WTC11 (cell line): ENCODE data around the gene PLCG2. TPM values are rescaled to one million over a fixed set of nuclear protein-coding genes. Genes with fewer than 3 reads are reported as not detected.

Experiments used
- ATAC-seq: fragments of 200-7000 bp; cut with Tn5 transposase; 2 replicates; pipeline ENCODE4 v1.10.0; 2021; ENCODE audit warnings: mild to moderate bottlenecking, moderate library complexity
- CTCF ChIA-PET: fragments of 300-600 bp; sonication (Branson Sonifier 250); formaldehyde crosslinking; loops from one replicate; lab custom pipeline; 2021; ENCODE audit warnings: antibody characterized with exemption; lab: Charles Lee
- POLR2A ChIA-PET: fragments of 350-600 bp; sonication (Branson Sonifier 250); formaldehyde crosslinking; loops from one replicate; lab custom pipeline; 2021; ENCODE audit warnings: antibody characterized with exemption; lab: Charles Lee
- DNase-seq: peaks from one replicate; pipeline ENCODE4 v3.0.0; 2021; ENCODE audit warnings: low spot score
- H3K27ac Mint-ChIP-seq: 2 replicates; pipeline ENCODE4 v1.8.0; 2021; ENCODE audit warnings: mixed read lengths
- H3K27me3 Mint-ChIP-seq: 2 replicates; pipeline ENCODE4 v1.8.0; 2021; ENCODE audit warnings: low read depth, mild to moderate bottlenecking, moderate library complexity, mixed read lengths
- H3K36me3 Mint-ChIP-seq: 2 replicates; pipeline ENCODE4 v1.8.0; 2021; ENCODE audit warnings: mixed read lengths
- H3K4me1 Mint-ChIP-seq: 2 replicates; pipeline ENCODE4 v1.8.0; 2022; ENCODE audit warnings: mixed read lengths
- H3K4me3 Mint-ChIP-seq: 2 replicates; pipeline ENCODE4 v1.8.0; 2021; ENCODE audit warnings: mild to moderate bottlenecking, moderate library complexity, mixed read lengths
- H3K9me3 Mint-ChIP-seq: 2 replicates; pipeline ENCODE4 v1.8.0; 2021; ENCODE audit warnings: mixed read lengths
- GRHL2 ChIP-seq: fragments of 250-450 bp; sonication (Bioruptor Pico); IDR thresholded peaks from 2 replicates; pipeline ENCODE4 v1.8.0; 2022; ENCODE audit warnings: mild to moderate bottlenecking, moderate library complexity; ENCODE audit not compliant: insufficient replicate concordance, severe bottlenecking
- GTF2I ChIP-seq: fragments of 250-450 bp; sonication (Bioruptor Pico); conservative IDR thresholded peaks from 2 replicates; pipeline ENCODE4 v1.4.0; 2021; ENCODE audit warnings: mild to moderate bottlenecking
- TEAD4 ChIP-seq: sonication (generic); formaldehyde crosslinking; IDR thresholded peaks from 2 replicates; pipeline ENCODE4 v1.8.0; 2022; ENCODE audit warnings: mild to moderate bottlenecking, missing genetic modification reagents
- ZBTB21 ChIP-seq: sonication (generic); formaldehyde crosslinking; IDR thresholded peaks from 2 replicates; pipeline ENCODE4 v1.8.1; 2023; ENCODE audit warnings: mild to moderate bottlenecking, missing genetic modification reagents, borderline replicate concordance
- ZNF317 ChIP-seq: sonication (generic); formaldehyde crosslinking; IDR thresholded peaks from 2 replicates; pipeline ENCODE4 v1.8.1; 2023; ENCODE audit warnings: low read depth, mild to moderate bottlenecking, moderate library complexity, missing genetic modification reagents, borderline replicate concordance
- total RNA-seq: library from RNA; stranded (reverse); gene quantifications from 3 replicates; pipeline ENCODE4 v1.2.3, GENCODE V29; 2021
- TF ChIP-seq, protein P1 (sequence below): fragments of 200-600 bp; IDR thresholded peaks from 2 replicates; pipeline ENCODE4 v1.8.0; 2022; ENCODE audit warnings: antibody characterized with exemption
- TF ChIP-seq, protein P2 (sequence below): fragments of 250-450 bp; sonication (Bioruptor Pico); conservative IDR thresholded peaks from 2 replicates; pipeline ENCODE4 v1.9.0; 2021; ENCODE audit warnings: mild to moderate bottlenecking
- TF ChIP-seq, protein P3 (sequence below): sonication (generic); formaldehyde crosslinking; IDR thresholded peaks from 2 replicates; pipeline ENCODE4 v1.8.1; 2023; ENCODE audit warnings: mild to moderate bottlenecking, missing genetic modification reagents, moderate library complexity
- TF ChIP-seq, protein P4 (sequence below): sonication (generic); formaldehyde crosslinking; IDR thresholded peaks from 2 replicates; pipeline ENCODE4 v1.8.1; 2023; ENCODE audit warnings: mild to moderate bottlenecking, missing genetic modification reagents, borderline replicate concordance
- TF ChIP-seq, protein P5 (sequence below): sonication (generic); formaldehyde crosslinking; IDR thresholded peaks from 2 replicates; pipeline ENCODE4 v1.8.1; 2022; ENCODE audit warnings: missing genetic modification reagents, borderline replicate concordance
- TF ChIP-seq, protein P6 (sequence below): sonication (generic); formaldehyde crosslinking; IDR thresholded peaks from 2 replicates; pipeline ENCODE4 v1.8.0; 2022; ENCODE audit warnings: mild to moderate bottlenecking, missing genetic modification reagents
- TF ChIP-seq, protein P7 (sequence below): sonication (generic); formaldehyde crosslinking; IDR thresholded peaks from 2 replicates; pipeline ENCODE4 v1.8.1; 2023; ENCODE audit warnings: mild to moderate bottlenecking, missing genetic modification reagents
- TF ChIP-seq, protein P8 (sequence below): sonication (generic); formaldehyde crosslinking; conservative IDR thresholded peaks from 2 replicates; pipeline ENCODE4 v1.8.1; 2023; ENCODE audit warnings: mild to moderate bottlenecking, low read depth, missing genetic modification reagents, moderate library complexity
- TF ChIP-seq, protein P9 (sequence below): sonication (generic); formaldehyde crosslinking; IDR thresholded peaks from 2 replicates; pipeline ENCODE4 v1.8.0; 2022; ENCODE audit warnings: mild to moderate bottlenecking, missing genetic modification reagents

Gene PLCG2
- total RNA-seq, 1 experiment from 2014 or later: 7.0 TPM

DNA sequence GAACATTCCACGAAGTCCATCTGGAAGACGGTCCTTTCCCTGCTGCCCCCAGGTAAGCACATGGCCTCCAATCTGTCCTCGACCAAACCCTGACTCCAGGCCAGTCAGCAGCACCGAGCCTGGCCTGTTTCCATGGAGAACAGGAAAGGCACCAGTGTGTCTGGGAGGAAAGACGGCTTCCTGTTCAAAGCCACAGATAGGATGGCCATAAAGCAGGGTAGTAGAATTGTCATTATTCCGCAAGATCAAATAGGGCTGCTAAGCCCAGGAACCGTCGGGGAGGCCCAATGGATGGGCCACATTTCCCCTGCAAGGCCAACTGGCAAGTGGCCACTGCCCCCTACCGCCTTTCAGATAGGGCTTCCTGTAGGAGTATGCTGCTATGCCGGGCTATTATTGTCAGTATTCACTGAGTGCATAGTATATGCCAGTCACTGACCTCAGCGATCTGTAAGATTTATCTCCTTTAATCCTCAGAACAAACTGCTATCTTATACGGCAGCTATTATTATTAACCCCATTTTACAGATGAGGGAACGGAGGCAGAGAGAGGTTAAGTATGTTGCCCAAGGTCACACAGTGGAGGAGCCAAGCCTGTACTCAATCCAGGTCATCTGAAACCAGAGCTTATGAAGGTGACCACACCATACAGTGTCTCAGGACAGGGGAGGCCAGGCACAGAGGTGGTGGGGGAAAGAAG, 23.0 kb upstream of the PLCG2 start (continued):
- TF ChIP-seq, protein P1, sequence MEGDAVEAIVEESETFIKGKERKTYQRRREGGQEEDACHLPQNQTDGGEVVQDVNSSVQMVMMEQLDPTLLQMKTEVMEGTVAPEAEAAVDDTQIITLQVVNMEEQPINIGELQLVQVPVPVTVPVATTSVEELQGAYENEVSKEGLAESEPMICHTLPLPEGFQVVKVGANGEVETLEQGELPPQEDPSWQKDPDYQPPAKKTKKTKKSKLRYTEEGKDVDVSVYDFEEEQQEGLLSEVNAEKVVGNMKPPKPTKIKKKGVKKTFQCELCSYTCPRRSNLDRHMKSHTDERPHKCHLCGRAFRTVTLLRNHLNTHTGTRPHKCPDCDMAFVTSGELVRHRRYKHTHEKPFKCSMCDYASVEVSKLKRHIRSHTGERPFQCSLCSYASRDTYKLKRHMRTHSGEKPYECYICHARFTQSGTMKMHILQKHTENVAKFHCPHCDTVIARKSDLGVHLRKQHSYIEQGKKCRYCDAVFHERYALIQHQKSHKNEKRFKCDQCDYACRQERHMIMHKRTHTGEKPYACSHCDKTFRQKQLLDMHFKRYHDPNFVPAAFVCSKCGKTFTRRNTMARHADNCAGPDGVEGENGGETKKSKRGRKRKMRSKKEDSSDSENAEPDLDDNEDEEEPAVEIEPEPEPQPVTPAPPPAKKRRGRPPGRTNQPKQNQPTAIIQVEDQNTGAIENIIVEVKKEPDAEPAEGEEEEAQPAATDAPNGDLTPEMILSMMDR: no peak
- TF ChIP-seq, protein P2, sequence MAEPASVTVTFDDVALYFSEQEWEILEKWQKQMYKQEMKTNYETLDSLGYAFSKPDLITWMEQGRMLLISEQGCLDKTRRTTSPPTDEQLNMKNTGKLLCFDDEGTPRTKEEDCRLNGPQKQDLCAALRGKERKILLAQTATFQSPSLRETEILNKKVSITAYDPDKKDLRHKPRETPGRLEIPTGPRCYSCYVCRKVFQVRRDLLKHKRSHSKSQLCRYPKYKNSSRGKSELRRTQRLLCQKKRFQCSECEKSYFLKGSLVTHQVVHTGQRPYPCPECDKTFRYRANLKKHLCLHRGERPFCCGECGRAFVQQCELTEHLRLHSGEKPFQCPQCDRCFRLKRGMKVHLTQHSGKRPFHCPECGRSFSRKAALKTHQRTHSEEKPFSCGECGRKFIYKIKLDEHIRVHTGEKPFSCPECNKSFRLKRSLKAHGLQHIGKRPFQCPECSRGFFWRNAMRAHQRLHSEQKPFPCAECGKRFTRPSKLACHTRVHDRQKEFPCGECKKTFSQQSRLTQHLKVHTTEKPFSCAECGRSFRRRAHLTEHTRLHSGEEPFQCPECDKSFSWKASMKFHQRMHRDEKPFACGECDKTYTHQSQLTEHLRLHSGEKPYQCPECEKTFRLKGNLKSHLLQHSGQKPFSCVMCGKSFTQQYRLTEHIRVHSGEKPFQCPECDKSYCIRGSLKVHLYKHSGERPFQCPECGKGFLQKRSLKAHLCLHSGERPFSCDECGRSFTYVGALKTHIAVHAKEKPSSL: no peak
- TF ChIP-seq TEAD4 (CRISPR knock-in tag): no peak
- TF ChIP-seq, protein P3, sequence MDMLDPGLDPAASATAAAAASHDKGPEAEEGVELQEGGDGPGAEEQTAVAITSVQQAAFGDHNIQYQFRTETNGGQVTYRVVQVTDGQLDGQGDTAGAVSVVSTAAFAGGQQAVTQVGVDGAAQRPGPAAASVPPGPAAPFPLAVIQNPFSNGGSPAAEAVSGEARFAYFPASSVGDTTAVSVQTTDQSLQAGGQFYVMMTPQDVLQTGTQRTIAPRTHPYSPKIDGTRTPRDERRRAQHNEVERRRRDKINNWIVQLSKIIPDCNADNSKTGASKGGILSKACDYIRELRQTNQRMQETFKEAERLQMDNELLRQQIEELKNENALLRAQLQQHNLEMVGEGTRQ (CRISPR knock-in tag): no peak
- TF ChIP-seq, protein P4, sequence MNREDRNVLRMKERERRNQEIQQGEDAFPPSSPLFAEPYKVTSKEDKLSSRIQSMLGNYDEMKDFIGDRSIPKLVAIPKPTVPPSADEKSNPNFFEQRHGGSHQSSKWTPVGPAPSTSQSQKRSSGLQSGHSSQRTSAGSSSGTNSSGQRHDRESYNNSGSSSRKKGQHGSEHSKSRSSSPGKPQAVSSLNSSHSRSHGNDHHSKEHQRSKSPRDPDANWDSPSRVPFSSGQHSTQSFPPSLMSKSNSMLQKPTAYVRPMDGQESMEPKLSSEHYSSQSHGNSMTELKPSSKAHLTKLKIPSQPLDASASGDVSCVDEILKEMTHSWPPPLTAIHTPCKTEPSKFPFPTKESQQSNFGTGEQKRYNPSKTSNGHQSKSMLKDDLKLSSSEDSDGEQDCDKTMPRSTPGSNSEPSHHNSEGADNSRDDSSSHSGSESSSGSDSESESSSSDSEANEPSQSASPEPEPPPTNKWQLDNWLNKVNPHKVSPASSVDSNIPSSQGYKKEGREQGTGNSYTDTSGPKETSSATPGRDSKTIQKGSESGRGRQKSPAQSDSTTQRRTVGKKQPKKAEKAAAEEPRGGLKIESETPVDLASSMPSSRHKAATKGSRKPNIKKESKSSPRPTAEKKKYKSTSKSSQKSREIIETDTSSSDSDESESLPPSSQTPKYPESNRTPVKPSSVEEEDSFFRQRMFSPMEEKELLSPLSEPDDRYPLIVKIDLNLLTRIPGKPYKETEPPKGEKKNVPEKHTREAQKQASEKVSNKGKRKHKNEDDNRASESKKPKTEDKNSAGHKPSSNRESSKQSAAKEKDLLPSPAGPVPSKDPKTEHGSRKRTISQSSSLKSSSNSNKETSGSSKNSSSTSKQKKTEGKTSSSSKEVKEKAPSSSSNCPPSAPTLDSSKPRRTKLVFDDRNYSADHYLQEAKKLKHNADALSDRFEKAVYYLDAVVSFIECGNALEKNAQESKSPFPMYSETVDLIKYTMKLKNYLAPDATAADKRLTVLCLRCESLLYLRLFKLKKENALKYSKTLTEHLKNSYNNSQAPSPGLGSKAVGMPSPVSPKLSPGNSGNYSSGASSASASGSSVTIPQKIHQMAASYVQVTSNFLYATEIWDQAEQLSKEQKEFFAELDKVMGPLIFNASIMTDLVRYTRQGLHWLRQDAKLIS (CRISPR knock-in tag): no peak
- TF ChIP-seq, all 79 proteins: peak for 0

DNA sequence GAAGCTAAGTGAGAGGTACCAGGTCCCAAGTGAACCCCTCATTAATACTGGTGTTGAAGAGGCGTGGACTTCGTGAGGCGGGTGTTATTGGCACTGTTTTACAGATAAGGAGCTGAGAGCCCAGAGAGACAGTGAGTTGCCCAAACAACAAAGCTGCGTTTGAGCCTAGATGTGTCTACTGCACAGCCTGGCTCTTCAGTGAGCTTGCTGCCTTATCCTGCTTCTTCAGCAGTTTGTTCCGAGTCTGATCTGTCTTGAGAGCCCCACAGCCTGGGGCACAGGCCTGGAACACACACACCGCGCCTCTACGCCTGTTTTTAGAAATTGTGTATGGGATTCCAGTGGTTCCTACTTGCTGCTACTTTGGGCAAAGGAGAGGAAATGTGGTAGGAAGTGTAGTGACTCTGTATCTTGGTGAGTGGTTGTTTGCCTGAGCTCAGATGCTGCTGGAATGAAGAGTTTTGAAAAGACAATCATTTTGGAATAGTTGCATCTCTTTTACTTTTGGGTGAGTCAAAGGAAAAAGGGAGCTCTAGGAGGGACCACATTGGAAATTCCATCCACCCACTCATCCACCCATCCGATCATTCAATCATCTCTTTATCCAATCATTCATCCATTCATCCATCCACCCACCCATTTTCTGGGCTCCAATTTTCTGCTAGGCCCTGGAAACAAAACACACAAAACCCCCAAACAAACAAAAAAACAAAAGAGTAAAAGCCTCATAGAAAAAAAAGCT, 22.3 kb upstream of the PLCG2 start:
- no peak for ATAC-seq
- TF ChIP-seq ZNF317 (CRISPR knock-in tag) (no peak), ZBTB21 (CRISPR knock-in tag) (no peak), GTF2I (no peak), TEAD4 (CRISPR knock-in tag) (no peak), GRHL2 (CRISPR knock-in tag) (no peak)
- TF ChIP-seq, protein P5, sequence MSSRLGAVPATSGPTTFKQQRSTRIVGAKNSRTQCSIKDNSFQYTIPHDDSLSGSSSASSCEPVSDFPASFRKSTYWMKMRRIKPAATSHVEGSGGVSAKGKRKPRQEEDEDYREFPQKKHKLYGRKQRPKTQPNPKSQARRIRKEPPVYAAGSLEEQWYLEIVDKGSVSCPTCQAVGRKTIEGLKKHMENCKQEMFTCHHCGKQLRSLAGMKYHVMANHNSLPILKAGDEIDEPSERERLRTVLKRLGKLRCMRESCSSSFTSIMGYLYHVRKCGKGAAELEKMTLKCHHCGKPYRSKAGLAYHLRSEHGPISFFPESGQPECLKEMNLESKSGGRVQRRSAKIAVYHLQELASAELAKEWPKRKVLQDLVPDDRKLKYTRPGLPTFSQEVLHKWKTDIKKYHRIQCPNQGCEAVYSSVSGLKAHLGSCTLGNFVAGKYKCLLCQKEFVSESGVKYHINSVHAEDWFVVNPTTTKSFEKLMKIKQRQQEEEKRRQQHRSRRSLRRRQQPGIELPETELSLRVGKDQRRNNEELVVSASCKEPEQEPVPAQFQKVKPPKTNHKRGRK (CRISPR knock-in tag): no peak
- TF ChIP-seq, protein P6, sequence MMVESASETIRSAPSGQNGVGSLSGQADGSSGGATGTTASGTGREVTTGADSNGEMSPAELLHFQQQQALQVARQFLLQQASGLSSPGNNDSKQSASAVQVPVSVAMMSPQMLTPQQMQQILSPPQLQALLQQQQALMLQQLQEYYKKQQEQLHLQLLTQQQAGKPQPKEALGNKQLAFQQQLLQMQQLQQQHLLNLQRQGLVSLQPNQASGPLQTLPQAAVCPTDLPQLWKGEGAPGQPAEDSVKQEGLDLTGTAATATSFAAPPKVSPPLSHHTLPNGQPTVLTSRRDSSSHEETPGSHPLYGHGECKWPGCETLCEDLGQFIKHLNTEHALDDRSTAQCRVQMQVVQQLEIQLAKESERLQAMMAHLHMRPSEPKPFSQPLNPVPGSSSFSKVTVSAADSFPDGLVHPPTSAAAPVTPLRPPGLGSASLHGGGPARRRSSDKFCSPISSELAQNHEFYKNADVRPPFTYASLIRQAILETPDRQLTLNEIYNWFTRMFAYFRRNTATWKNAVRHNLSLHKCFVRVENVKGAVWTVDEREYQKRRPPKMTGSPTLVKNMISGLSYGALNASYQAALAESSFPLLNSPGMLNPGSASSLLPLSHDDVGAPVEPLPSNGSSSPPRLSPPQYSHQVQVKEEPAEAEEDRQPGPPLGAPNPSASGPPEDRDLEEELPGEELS (CRISPR knock-in tag): no peak
- TF ChIP-seq, protein P7, sequence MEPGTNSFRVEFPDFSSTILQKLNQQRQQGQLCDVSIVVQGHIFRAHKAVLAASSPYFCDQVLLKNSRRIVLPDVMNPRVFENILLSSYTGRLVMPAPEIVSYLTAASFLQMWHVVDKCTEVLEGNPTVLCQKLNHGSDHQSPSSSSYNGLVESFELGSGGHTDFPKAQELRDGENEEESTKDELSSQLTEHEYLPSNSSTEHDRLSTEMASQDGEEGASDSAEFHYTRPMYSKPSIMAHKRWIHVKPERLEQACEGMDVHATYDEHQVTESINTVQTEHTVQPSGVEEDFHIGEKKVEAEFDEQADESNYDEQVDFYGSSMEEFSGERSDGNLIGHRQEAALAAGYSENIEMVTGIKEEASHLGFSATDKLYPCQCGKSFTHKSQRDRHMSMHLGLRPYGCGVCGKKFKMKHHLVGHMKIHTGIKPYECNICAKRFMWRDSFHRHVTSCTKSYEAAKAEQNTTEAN (CRISPR knock-in tag): no peak
- TF ChIP-seq, protein P8, sequence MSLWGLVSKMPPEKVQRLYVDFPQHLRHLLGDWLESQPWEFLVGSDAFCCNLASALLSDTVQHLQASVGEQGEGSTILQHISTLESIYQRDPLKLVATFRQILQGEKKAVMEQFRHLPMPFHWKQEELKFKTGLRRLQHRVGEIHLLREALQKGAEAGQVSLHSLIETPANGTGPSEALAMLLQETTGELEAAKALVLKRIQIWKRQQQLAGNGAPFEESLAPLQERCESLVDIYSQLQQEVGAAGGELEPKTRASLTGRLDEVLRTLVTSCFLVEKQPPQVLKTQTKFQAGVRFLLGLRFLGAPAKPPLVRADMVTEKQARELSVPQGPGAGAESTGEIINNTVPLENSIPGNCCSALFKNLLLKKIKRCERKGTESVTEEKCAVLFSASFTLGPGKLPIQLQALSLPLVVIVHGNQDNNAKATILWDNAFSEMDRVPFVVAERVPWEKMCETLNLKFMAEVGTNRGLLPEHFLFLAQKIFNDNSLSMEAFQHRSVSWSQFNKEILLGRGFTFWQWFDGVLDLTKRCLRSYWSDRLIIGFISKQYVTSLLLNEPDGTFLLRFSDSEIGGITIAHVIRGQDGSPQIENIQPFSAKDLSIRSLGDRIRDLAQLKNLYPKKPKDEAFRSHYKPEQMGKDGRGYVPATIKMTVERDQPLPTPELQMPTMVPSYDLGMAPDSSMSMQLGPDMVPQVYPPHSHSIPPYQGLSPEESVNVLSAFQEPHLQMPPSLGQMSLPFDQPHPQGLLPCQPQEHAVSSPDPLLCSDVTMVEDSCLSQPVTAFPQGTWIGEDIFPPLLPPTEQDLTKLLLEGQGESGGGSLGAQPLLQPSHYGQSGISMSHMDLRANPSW (CRISPR knock-in tag): no peak
- TF ChIP-seq, protein P9, sequence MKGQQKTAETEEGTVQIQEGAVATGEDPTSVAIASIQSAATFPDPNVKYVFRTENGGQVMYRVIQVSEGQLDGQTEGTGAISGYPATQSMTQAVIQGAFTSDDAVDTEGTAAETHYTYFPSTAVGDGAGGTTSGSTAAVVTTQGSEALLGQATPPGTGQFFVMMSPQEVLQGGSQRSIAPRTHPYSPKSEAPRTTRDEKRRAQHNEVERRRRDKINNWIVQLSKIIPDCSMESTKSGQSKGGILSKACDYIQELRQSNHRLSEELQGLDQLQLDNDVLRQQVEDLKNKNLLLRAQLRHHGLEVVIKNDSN (CRISPR knock-in tag): no peak

More for the DNA sequence above, 22.3 kb upstream of the PLCG2 start:
- Mint-ChIP-seq H3K9me3 (no peaks in the 10 kb centered on the region), H3K4me1 (peaks cover 3% of the 10 kb centered on the region; the same call in 1 of the 2 replicates), H3K27ac (no peak overlapping the region), H3K36me3 (no peaks in the 10 kb centered on the region), H3K27me3 (no peaks in the 10 kb centered on the region; the same call in 1 of the 2 replicates), H3K4me3 (no peak overlapping the region)
- no peak for DNase-seq
- ChIA-PET CTCF (interaction anchor here (1.1 to 1.6 kb wide), 4 partner anchors 20 to 123 kb away, joined by 3 to 6 read pairs (median 3); no protein-coding TSS in a partner anchor), POLR2A (no interaction called here)
